GM12892 (cell line): ENCODE measurements around the gene MAGEB4.

Experiments
- POLR2A ChIP-seq: IDR thresholded peaks from 2 replicates; pipeline ENCODE4 v1.6.1; 2011; ENCODE audit warnings: low read depth, low read length, control low read depth
- POLR2AphosphoS5 ChIP-seq: IDR thresholded peaks from 2 replicates; pipeline ENCODE4 v1.6.1; 2011; ENCODE audit warnings: low read depth, low read length, control low read depth
- TAF1 ChIP-seq: IDR thresholded peaks from 2 replicates; pipeline ENCODE4 v1.6.1; 2011; ENCODE audit warnings: low read depth, mild to moderate bottlenecking, control low read depth, low read length, borderline replicate concordance

GRCh38 chrX:30282527-30282926, 40.7 kb downstream of the MAGEB4 start:
- TF ChIP-seq POLR2A (no peak), POLR2AphosphoS5 (no peak), TAF1 (no peak)
